ENCODE results near the gene MTA1.

MTA1 gene

GRCh38 chr14:105503296-105503640, 83.6 kb downstream of the MTA1 start:
- Histone ChIP-seq H3K9me3 (ENCODE audit: control insufficient read depth, low read length) (no peaks in the 10 kb centered on the region), H3K4me1 (ENCODE audit: control insufficient read depth, insufficient read depth, low read length) (no peaks in the 10 kb centered on the region), H3K27me3 (ENCODE audit: control insufficient read depth, insufficient read depth, low read length) (peaks cover 5% of the 10 kb centered on the region), H3K36me3 (ENCODE audit: control insufficient read depth, insufficient read depth, low read length) (no peaks in the 10 kb centered on the region), H3K4me3 (ENCODE audit: low read length) (no peak overlapping the region), H3K9ac (ENCODE audit: low read length) (no peak overlapping the region)

GRCh38 chr14:105503935-105504692, 84.5 kb downstream of the MTA1 start:
- H3K9me3 ChIP-seq (ENCODE audit: control insufficient read depth, low read length) = no peaks in the 10 kb centered on the region
- no peak overlapping the region for H3K9ac ChIP-seq (ENCODE audit: low read length)
- no peaks in the 10 kb centered on the region for H3K36me3 ChIP-seq (ENCODE audit: control insufficient read depth, insufficient read depth, low read length)
- no peak overlapping the region for H3K4me3 ChIP-seq (ENCODE audit: low read length)
- H3K27me3 ChIP-seq (ENCODE audit: control insufficient read depth, insufficient read depth, low read length) = peaks cover 5% of the 10 kb centered on the region
- H3K4me1 ChIP-seq (ENCODE audit: control insufficient read depth, insufficient read depth, low read length) = no peaks in the 10 kb centered on the region

GRCh38 chr14:105505101-105505500, 85.5 kb downstream of the MTA1 start:
- no peak overlapping the region for H3K9ac ChIP-seq (ENCODE audit: low read length)
- H3K4me1 ChIP-seq (ENCODE audit: control insufficient read depth, insufficient read depth, low read length) = no peaks in the 10 kb centered on the region
- H3K4me3 ChIP-seq (ENCODE audit: low read length) = no peak overlapping the region
- peaks cover 5% of the 10 kb centered on the region for H3K27me3 ChIP-seq (ENCODE audit: control insufficient read depth, insufficient read depth, low read length)
- no peaks in the 10 kb centered on the region for H3K36me3 ChIP-seq (ENCODE audit: control insufficient read depth, insufficient read depth, low read length)
- no peaks in the 10 kb centered on the region for H3K9me3 ChIP-seq (ENCODE audit: control insufficient read depth, low read length)

- Histone ChIP-seq H3K36me3 (ENCODE audit: control insufficient read depth, insufficient read depth, low read length) (no peaks in the 10 kb centered on the region), H3K9ac (ENCODE audit: low read length) (no peak overlapping the region), H3K27me3 (ENCODE audit: control insufficient read depth, insufficient read depth, low read length) (peaks cover 11% of the 10 kb centered on the region), H3K4me1 (ENCODE audit: control insufficient read depth, insufficient read depth, low read length) (no peaks in the 10 kb centered on the region), H3K4me3 (ENCODE audit: low read length) (no peak overlapping the region), H3K9me3 (ENCODE audit: control insufficient read depth, low read length) (no peaks in the 10 kb centered on the region)
These were observed 87.6 kb downstream of the MTA1 start for GRCh38 chr14:105507247-105507646.

GRCh38 chr14:105508069-105508468, 88.4 kb downstream of the MTA1 start:
- no peak overlapping the region for H3K4me3 ChIP-seq (ENCODE audit: low read length)
- H3K27me3 ChIP-seq (ENCODE audit: control insufficient read depth, insufficient read depth, low read length) = peaks cover 16% of the 10 kb centered on the region

GRCh38 chr14:105508601-105509000, 89.0 kb downstream of the MTA1 start:
- Histone ChIP-seq H3K4me1 (ENCODE audit: control insufficient read depth, insufficient read depth, low read length) (no peaks in the 10 kb centered on the region), H3K27me3 (ENCODE audit: control insufficient read depth, insufficient read depth, low read length) (peaks cover 20% of the 10 kb centered on the region), H3K9ac (ENCODE audit: low read length) (no peak overlapping the region), H3K36me3 (ENCODE audit: control insufficient read depth, insufficient read depth, low read length) (no peaks in the 10 kb centered on the region), H3K9me3 (ENCODE audit: control insufficient read depth, low read length) (no peaks in the 10 kb centered on the region), H3K4me3 (ENCODE audit: low read length) (no peak overlapping the region)

More at GRCh38 chr14:105508069-105508468, 88.4 kb downstream of the MTA1 start:
- Histone ChIP-seq H3K4me1 (ENCODE audit: control insufficient read depth, insufficient read depth, low read length) (no peaks in the 10 kb centered on the region), H3K9ac (ENCODE audit: low read length) (no peak overlapping the region), H3K36me3 (ENCODE audit: control insufficient read depth, insufficient read depth, low read length) (no peaks in the 10 kb centered on the region), H3K9me3 (ENCODE audit: control insufficient read depth, low read length) (no peaks in the 10 kb centered on the region)

GRCh38 chr14:105517096-105517495, 97.5 kb downstream of the MTA1 start:
- Histone ChIP-seq H3K36me3 (ENCODE audit: control insufficient read depth, insufficient read depth, low read length) (no peaks in the 10 kb centered on the region), H3K9me3 (ENCODE audit: control insufficient read depth, low read length) (no peaks in the 10 kb centered on the region), H3K4me3 (ENCODE audit: low read length) (no peak overlapping the region), H3K9ac (ENCODE audit: low read length) (no peak overlapping the region), H3K4me1 (ENCODE audit: control insufficient read depth, insufficient read depth, low read length) (no peaks in the 10 kb centered on the region), H3K27me3 (ENCODE audit: control insufficient read depth, insufficient read depth, low read length) (peaks cover 14% of the 10 kb centered on the region)

GRCh38 chr14:105519946-105520698, 100.5 kb downstream of the MTA1 start:
- Histone ChIP-seq H3K27me3 (ENCODE audit: control insufficient read depth, insufficient read depth, low read length) (peaks cover 5% of the 10 kb centered on the region), H3K36me3 (ENCODE audit: control insufficient read depth, insufficient read depth, low read length) (no peaks in the 10 kb centered on the region), H3K4me3 (ENCODE audit: low read length) (no peak overlapping the region), H3K9me3 (ENCODE audit: control insufficient read depth, low read length) (no peaks in the 10 kb centered on the region), H3K4me1 (ENCODE audit: control insufficient read depth, insufficient read depth, low read length) (no peaks in the 10 kb centered on the region), H3K9ac (ENCODE audit: low read length) (no peak overlapping the region)
